Lung (tissue), 12 donors: ENCODE measurements around the gene CDADC1. TPM values are rescaled to one million over a fixed set of nuclear protein-coding genes. Genes with fewer than 3 reads are reported as not detected.

ENCODE experiments used
- ATAC-seq: fragments of 200-7000 bp; cut with Tn5 transposase; one replicate; pipeline ENCODE4 v1.9.1; 2020; ENCODE audit warnings: moderate number of reproducible peaks; ENCODE audit not compliant: insufficient read depth, low FRiP score
- DNase-seq, 3 donors: peaks; one replicate each; pipeline ENCODE4 v3.0.0-alpha.2; 2013 to 2017
- H3K27ac ChIP-seq, 2 donors: one replicate each; pipeline ENCODE4 v1.5.1; 2013; ENCODE audit warnings: mild to moderate bottlenecking in 2 of 2, moderate library complexity in 2 of 2, control low read depth in 1 of 2, inconsistent platforms in 1 of 2, low read depth in 1 of 2, low read length in 1 of 2
- H3K27me3 ChIP-seq, 3 donors: one replicate each; pipeline ENCODE4 v1.5.1; 2013; ENCODE audit warnings: low read length in 2 of 3; ENCODE audit not compliant: control insufficient read depth in 3 of 3, insufficient read depth in 3 of 3
- H3K36me3 ChIP-seq, 4 donors: one replicate each; pipeline ENCODE4 v1.5.1; 2013; ENCODE audit warnings: low read length in 4 of 4, mild to moderate bottlenecking in 1 of 4, moderate library complexity in 1 of 4; ENCODE audit not compliant: control insufficient read depth in 4 of 4, insufficient read depth in 4 of 4
- H3K4me1 ChIP-seq, 5 donors: one replicate each; pipeline ENCODE4 v1.5.1; 2013; ENCODE audit warnings: low read length in 5 of 5, mild to moderate bottlenecking in 2 of 5, moderate library complexity in 1 of 5; ENCODE audit not compliant: control insufficient read depth in 5 of 5, insufficient read depth in 5 of 5
- H3K4me3 ChIP-seq: one replicate; pipeline ENCODE4 v1.5.1; 2013; ENCODE audit warnings: mild to moderate bottlenecking, control low read depth, moderate library complexity
- H3K9ac ChIP-seq, 2 donors: one replicate each; pipeline ENCODE4 v1.5.1; 2013; ENCODE audit warnings: low read length in 2 of 2, control low read depth in 1 of 2; ENCODE audit not compliant: insufficient read depth in 1 of 2
- H3K9me3 ChIP-seq, 4 donors: one replicate each; pipeline ENCODE4 v1.5.1; 2013; ENCODE audit warnings: low read length in 3 of 4, mild to moderate bottlenecking in 1 of 4, moderate library complexity in 1 of 4; ENCODE audit not compliant: control insufficient read depth in 4 of 4, insufficient read depth in 3 of 4
- CTCF ChIP-seq: IDR thresholded peaks from 2 replicates; pipeline ENCODE4 v1.5.1; 2012; ENCODE audit warnings: mild to moderate bottlenecking; ENCODE audit errors: control extremely low read depth, extremely low read depth
- WGBS, 2 donors: extraction: QIAGEN DNeasy Blood & Tissue Kit; methylation state at CpG; one replicate each; pipeline ENCODE4 v1.1.7; 2013; 5-methylcytosine and 5-hydroxymethylcytosine counted together
- polyA plus RNA-seq, 2 donors: library from polyadenylated mRNA; stranded (reverse); fragments of 200-250 nt; gene quantifications; one replicate each; pipeline ENCODE4 v1.2.1, GENCODE V29; 2013
- total RNA-seq, 2 donors: library from RNA; depleted of rRNA in 1 of 2; stranded (reverse); fragments of >200 nt in 1 of 2; gene quantifications; one replicate each; pipeline ENCODE4 v1.2.1, GENCODE V29; 2014 to 2021
- donor health status: control.
- donor health status: control.
- donor health status: Bipolar disorder and iron deficiency.
- donor health status: healthy.
- donor health status: DM: yes; HTN: yes; CAD: no.

The CDADC1 gene
- total and polyA plus RNA-seq, 4 donors = 5.2 to 11.6 (median 7.1) TPM

GRCh38 chr13:49308921-49309408 is 61.2 kb downstream of the CDADC1 start:
- H3K4me3 ChIP-seq = no peak overlapping the region
- DNase-seq = no peak
- H3K4me1 ChIP-seq = peaks cover 5 to 27% (median 13%) of the 10 kb centered on the region in 5 donors
- WGBS, 2 donors = 64 to 81% methylated on average over 11 of the region's 11 CpGs
- TF ChIP-seq CTCF = no peak
- ATAC-seq = no peak
- H3K27ac ChIP-seq = peak overlapping the region; percentile 70 to 83
- H3K36me3 ChIP-seq = no peaks in the 10 kb centered on the region
- no peaks in the 10 kb centered on the region for H3K27me3 ChIP-seq
- H3K9ac ChIP-seq = peak overlapping the region in 1 of 2 donors; percentile 68
- no peaks in the 10 kb centered on the region for H3K9me3 ChIP-seq

- Histone ChIP-seq H3K9me3 (no peaks in the 10 kb centered on the region), H3K27ac (no peak overlapping the region), H3K4me3 (no peak overlapping the region), H3K4me1 (peaks cover 5 to 27% (median 13%) of the 10 kb centered on the region in 5 donors), H3K27me3 (no peaks in the 10 kb centered on the region), H3K36me3 (no peaks in the 10 kb centered on the region), H3K9ac (no peak overlapping the region)
- WGBS, 2 donors = 94 to 97% methylated on average over 3 of the region's 3 CpGs
- TF ChIP-seq CTCF = no peak
- ATAC-seq (no peak), DNase-seq (no peak)
Observed at GRCh38 chr13:49310251-49310650, 62.5 kb downstream of the CDADC1 start.

- Histone ChIP-seq H3K4me1 (peaks cover 5 to 27% (median 13%) of the 10 kb centered on the region in 5 donors), H3K4me3 (no peak overlapping the region), H3K36me3 (no peaks in the 10 kb centered on the region), H3K27me3 (no peaks in the 10 kb centered on the region), H3K27ac (no peak overlapping the region), H3K9ac (no peak overlapping the region), H3K9me3 (no peaks in the 10 kb centered on the region)
- no peak for ATAC-seq
- 96% methylated on average over 6 of the region's 6 CpGs for WGBS, 2 donors
- TF ChIP-seq CTCF = no peak
- no peak for DNase-seq
Observed at GRCh38 chr13:49311816-49312215, 64.1 kb downstream of the CDADC1 start.

GRCh38 chr13:49314344-49314882 is 66.7 kb downstream of the CDADC1 start:
- H3K27ac ChIP-seq = peak overlapping the region; percentile 39 to 91
- no peaks in the 10 kb centered on the region for H3K36me3 ChIP-seq
- peaks cover 0 to 7% (median 4%) of the 10 kb centered on the region in 5 donors for H3K4me1 ChIP-seq
- WGBS, 2 donors = 63 to 91% methylated on average over 6 of the region's 6 CpGs
- H3K27me3 ChIP-seq = no peaks in the 10 kb centered on the region
- TF ChIP-seq CTCF = no peak
- H3K4me3 ChIP-seq = no peak overlapping the region
- no peak for DNase-seq
- peak; percentile 66 for ATAC-seq
- H3K9me3 ChIP-seq = no peaks in the 10 kb centered on the region
- H3K9ac ChIP-seq = no peak overlapping the region
